LNCAP (cell line): ENCODE results near the gene ZNF724.

Experiments used
- TF ChIP-seq, protein P1 (sequence below): fragments of 450-650 bp; IDR thresholded peaks from 2 replicates; pipeline ENCODE4 v1.5.1; 2017; ENCODE audit warnings: mild to moderate bottlenecking

Gene ZNF724

DNA sequence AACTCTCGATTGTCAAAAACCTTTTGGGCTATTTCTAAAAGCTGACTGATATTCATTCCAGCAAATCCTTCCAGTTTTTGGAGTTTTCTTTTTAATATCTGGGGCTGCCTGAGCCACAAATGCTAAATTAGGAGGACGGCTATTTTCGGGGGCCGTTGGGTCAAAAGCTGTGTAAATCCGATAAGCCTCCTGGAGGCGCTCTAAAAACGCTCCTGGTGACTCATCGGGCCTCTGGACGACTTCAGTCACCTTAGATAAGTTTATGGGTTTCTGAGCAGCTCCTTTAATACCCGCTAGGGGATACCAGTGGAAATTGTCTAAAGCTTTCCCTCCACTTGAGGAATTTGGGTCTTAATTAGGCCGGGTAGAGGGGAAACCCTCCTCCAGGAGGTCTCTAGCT, 66.9 kb downstream of the ZNF724 start:
- TF ChIP-seq, protein P1, sequence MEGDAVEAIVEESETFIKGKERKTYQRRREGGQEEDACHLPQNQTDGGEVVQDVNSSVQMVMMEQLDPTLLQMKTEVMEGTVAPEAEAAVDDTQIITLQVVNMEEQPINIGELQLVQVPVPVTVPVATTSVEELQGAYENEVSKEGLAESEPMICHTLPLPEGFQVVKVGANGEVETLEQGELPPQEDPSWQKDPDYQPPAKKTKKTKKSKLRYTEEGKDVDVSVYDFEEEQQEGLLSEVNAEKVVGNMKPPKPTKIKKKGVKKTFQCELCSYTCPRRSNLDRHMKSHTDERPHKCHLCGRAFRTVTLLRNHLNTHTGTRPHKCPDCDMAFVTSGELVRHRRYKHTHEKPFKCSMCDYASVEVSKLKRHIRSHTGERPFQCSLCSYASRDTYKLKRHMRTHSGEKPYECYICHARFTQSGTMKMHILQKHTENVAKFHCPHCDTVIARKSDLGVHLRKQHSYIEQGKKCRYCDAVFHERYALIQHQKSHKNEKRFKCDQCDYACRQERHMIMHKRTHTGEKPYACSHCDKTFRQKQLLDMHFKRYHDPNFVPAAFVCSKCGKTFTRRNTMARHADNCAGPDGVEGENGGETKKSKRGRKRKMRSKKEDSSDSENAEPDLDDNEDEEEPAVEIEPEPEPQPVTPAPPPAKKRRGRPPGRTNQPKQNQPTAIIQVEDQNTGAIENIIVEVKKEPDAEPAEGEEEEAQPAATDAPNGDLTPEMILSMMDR: no peak
